ENCODE measurements around the gene HGD.

HGD gene

DNA sequence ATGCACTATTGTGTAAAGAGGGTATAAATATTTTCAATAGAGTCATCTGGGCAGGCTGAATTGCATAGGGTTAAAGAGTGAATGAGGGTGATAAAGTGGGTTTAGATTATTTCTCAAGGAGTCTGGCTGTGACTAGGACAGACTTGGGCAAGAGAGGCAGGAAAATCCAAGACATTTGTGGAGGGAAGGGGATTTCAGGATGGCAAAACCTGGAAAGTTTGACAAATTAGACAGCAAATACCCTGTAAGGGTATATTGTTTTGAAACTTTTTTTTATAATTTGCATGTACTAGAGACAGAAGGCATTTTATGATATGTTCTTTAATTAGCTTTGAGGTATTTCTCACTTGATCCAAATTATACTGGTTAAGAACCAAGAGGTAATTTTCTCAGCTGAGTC lies 17.1 kb downstream of the HGD start:
- no peak overlapping the region for H3K4me3 ChIP-seq (ENCODE audit: low read depth, low read length)
- in situ Hi-C loops (cut with HindIII; ENCODE audit: low sequenced_read_pairs), result no loop called here
- no peak for DNase-seq (ENCODE audit: low read depth, low spot score)
- TF ChIP-seq CTCF (IDR thresholded peaks at IDR 0.05; ENCODE audit: low read depth, low read length), result no peak

DNA sequence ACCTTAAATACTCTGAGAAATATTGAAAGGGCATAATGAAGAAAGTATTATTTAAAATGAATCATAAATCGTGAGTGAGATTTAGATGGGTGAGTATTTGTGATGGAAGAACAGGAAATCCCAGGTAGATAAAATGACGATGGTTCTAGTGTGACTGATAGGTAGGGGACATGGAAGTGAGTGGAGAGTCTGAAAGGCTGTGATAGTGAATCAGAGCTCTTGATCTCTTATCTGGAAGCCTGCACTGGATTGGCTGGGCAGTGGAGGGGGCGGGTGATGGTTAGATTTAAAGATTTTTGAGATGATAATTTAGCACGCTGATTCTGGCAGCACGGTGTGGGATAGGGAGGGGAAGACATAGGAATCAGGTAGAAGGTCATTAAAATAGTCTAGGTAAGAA lies 20.1 kb downstream of the HGD start:
- no peak for TF ChIP-seq CTCF (IDR thresholded peaks at IDR 0.05; ENCODE audit: low read depth, low read length)
- no peak for DNase-seq (ENCODE audit: low read depth, low spot score)
- in situ Hi-C loops (cut with HindIII; ENCODE audit: low sequenced_read_pairs), result no loop called here
- no peak overlapping the region for H3K4me3 ChIP-seq (ENCODE audit: low read depth, low read length)

GRCh38 chr3:120661106-120661905 lies 20.7 kb downstream of the HGD start:
- in situ Hi-C loops (cut with HindIII; ENCODE audit: low sequenced_read_pairs), result no loop called here
- no peak for DNase-seq (ENCODE audit: low read depth, low spot score)
- no peak overlapping the region for H3K4me3 ChIP-seq (ENCODE audit: low read depth, low read length)
- TF ChIP-seq CTCF (IDR thresholded peaks at IDR 0.05; ENCODE audit: low read depth, low read length), result no peak

- DNase-seq (ENCODE audit: low read depth, low spot score), result no peak
- no peak overlapping the region for H3K4me3 ChIP-seq (ENCODE audit: low read depth, low read length)
- TF ChIP-seq CTCF (IDR thresholded peaks at IDR 0.05; ENCODE audit: low read depth, low read length), result no peak
- in situ Hi-C loops (cut with HindIII; ENCODE audit: low sequenced_read_pairs), result no loop called here
Measured at GRCh38 chr3:120659834-120660233, 22.2 kb downstream of the HGD start.

DNA sequence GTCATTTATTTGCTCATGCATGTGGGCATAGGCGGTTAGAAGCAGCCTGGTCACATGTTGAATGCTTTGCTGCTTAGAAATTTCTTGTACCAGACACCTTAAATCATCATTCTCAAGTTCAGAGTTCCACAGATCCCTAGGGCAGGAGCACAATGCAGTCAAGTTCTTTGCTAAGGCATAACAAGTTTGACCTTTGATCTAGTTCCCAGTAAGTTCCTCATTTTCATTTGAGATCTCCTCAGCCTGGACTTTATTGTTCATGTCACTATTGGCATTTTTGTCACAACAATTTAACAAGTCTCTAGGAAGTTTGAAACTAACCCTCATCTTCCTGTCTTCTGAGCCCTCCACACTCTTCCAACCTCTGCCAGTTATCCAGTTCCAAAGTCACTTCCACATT lies 22.8 kb downstream of the HGD start:
- no peak for DNase-seq (ENCODE audit: low read depth, low spot score)
- in situ Hi-C loops (cut with HindIII; ENCODE audit: low sequenced_read_pairs), result no loop called here
- no peak overlapping the region for H3K4me3 ChIP-seq (ENCODE audit: low read depth, low read length)
- no peak for TF ChIP-seq CTCF (IDR thresholded peaks at IDR 0.05; ENCODE audit: low read depth, low read length)

DNA sequence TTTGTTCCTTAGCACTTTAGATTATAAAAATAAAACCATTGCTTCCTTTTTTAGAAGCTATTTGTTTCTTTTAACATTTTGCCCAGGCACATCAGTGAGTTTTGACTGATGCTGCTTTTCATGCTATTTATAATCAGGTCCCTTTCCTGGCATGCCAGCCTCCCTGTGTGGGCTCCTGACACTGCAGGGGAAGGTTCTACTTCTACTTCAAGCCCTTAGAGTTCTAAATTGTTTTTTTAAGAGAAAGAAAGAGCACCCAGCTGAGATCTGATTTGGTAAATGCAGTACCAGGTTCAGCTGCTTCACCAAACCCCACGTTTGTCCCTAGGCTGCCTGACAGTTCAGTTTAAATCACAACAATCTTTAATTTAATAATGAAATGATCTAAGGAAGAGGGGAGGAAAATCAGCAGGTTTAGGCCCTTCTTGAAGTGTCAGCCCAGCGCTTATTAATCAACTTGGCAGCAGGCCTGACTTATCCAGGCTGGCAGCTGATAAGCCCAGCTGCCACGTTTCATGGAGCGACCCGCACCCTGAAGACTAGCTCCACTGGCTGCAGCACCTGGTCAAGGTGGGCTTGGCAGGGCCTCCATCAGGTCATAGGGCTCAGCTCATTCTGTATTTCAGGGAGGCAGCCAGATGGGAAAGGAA lies 29.0 kb downstream of the HGD start:
- no peak for TF ChIP-seq CTCF (IDR thresholded peaks at IDR 0.05; ENCODE audit: low read depth, low read length)
- H3K4me3 ChIP-seq (ENCODE audit: low read depth, low read length), result no peak overlapping the region
- in situ Hi-C loops (cut with HindIII; ENCODE audit: low sequenced_read_pairs), result no loop called here
- DNase-seq (ENCODE audit: low read depth, low spot score), result no peak

Measured in astrocyte of the spinal cord (primary cell).